Measurements from ENCODE around the gene PPTC7. TPM values are rescaled to one million over a fixed set of nuclear protein-coding genes. Genes with fewer than 3 reads are reported as not detected.
A peak's percentile ranks its signal among the peaks of the same experiment; 100 is the strongest.

PPTC7 gene
- total RNA-seq, 4 donors from 2014 or later = 14.8 to 30.5 (median 19.2) TPM

DNA sequence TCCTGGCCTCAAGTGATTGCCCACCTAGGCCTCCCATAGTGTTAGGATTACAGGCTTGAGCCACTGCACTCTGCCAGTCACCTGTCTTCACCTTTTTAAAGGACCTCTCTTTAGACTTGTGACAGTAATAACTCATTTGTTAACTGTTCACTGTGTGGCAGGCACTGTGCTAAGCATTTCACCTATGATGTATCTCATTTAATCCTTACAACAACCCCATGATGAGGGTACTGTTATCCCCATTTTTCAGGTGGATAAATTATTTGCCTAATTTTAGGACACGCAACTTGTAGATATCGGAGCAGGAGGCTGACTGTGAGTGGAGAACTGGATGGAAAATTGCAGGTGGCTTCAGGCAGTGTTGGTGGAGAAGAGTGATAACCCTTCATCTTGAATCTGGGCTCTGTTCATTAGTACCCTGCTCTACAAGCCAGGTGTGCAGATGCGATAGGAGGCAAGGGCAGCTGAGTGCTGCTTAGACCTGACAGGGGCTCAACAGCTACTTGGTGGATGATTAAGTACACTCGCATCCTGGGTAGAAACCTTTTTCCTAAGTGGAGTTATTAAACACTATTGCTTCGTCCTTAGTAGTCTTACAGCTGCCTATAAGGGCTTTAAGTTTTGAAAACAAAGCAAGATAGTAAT is 33.5 kb upstream of the PPTC7 start:
- no peak overlapping the region for H3K4me3 ChIP-seq
- H3K4me1 ChIP-seq = peaks cover 0 to 15% (median 8%) of the 10 kb centered on the region in 3 donors
- TF ChIP-seq, protein P1, sequence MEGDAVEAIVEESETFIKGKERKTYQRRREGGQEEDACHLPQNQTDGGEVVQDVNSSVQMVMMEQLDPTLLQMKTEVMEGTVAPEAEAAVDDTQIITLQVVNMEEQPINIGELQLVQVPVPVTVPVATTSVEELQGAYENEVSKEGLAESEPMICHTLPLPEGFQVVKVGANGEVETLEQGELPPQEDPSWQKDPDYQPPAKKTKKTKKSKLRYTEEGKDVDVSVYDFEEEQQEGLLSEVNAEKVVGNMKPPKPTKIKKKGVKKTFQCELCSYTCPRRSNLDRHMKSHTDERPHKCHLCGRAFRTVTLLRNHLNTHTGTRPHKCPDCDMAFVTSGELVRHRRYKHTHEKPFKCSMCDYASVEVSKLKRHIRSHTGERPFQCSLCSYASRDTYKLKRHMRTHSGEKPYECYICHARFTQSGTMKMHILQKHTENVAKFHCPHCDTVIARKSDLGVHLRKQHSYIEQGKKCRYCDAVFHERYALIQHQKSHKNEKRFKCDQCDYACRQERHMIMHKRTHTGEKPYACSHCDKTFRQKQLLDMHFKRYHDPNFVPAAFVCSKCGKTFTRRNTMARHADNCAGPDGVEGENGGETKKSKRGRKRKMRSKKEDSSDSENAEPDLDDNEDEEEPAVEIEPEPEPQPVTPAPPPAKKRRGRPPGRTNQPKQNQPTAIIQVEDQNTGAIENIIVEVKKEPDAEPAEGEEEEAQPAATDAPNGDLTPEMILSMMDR (IDR thresholded peaks at IDR 0.05) = no peak
- TF ChIP-seq POLR2A (IDR thresholded peaks at IDR 0.05) = no peak
- no peak overlapping the region for H3K27ac ChIP-seq
- 92 to 94% methylated on average over 5 of the region's 5 CpGs for WGBS, 2 donors
- H3K27me3 ChIP-seq = no peaks in the 10 kb centered on the region
- H3K9me3 ChIP-seq = no peaks in the 10 kb centered on the region
- DNase-seq = no peak
- intact Hi-C loops (cut with DNase I) = no loop called here
- H3K36me3 ChIP-seq = no peaks in the 10 kb centered on the region

DNA sequence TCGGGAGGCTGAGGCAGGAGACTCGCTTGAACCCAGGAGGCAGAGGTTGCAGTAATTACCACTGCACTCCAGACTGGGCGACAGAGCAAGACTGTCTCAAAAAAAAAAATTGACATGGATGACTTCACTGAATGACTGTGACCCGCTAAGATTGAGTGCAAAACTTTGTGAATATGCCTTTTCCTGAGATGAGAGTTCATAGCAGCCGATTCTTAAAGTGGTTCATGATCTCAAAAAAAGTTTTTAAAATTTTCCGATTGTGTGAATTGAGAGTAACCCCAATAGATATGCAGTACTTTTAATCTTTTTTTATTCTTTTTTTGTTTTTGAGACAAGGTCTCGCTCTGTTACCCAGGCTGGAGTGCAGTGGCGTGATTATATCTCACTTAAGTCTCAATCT is 32.1 kb upstream of the PPTC7 start:
- WGBS, 2 donors = 73 to 83% methylated on average over 8 of the region's 8 CpGs
- H3K27me3 ChIP-seq = no peaks in the 10 kb centered on the region
- peaks cover 0 to 15% (median 8%) of the 10 kb centered on the region in 3 donors for H3K4me1 ChIP-seq
- H3K9me3 ChIP-seq = no peaks in the 10 kb centered on the region
- no peak overlapping the region for H3K4me3 ChIP-seq
- no peak overlapping the region for H3K27ac ChIP-seq
- H3K36me3 ChIP-seq = no peaks in the 10 kb centered on the region
- no peak for DNase-seq
- intact Hi-C loops (cut with DNase I) = no loop called here
- TF ChIP-seq, protein P1 (IDR thresholded peaks at IDR 0.05) = no peak
- TF ChIP-seq POLR2A (IDR thresholded peaks at IDR 0.05) = no peak

DNA sequence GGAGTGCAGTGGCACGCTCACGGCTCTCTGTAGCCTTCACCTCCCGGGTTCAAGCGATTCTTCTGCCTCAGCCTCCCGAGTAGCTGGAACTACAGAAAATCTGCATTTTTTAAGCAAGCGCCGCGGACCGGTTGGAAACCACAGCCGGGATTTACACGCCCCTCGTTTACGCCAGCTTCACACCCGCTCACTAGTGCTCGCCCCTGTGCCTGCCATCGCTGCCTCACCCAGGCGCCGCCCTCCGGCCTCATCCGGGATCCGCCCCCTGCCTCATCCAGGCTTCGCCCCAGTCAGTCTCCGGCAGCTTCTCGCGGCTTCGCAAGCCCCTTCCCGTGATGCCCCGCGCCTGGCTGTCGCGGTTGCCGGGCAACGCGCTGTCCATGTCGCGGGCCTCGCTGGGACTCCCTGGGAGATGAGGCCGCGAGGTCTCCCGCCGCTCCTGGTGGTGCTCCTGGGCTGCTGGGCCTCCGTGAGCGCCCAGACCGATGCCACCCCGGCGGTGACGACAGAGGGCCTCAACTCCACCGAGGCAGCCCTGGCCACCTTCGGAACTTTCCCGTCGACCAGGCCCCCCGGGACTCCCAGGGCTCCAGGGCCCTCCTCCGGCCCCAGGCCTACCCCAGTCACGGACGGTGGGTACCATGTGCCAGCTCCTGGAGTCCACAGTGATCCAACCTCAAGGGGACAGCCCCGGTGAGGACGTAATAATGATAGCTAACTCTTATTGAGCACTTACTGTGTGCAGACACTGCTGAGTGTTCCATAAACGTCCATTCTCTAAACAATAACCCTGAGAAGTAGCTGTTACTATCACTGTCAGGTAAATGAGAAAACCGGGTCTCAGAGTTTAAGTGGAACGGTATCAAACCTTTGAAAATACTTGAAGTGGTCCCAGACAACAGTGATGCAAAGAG is 30.9 kb upstream of the PPTC7 start, which contains the start of gene TCTN1:
TSS of gene TCTN1 (plus strand) at position 359 of the 914 bp plus-strand sequence. CDS start at position 413, 54 bp downstream.
- Histone ChIP-seq H3K36me3 (no peaks in the 10 kb centered on the region), H3K4me3 (peak within 1 kb of the TSS; percentile 57 to 81 (median 74)), H3K9me3 (no peaks in the 10 kb centered on the region), H3K27me3 (no peaks in the 10 kb centered on the region), H3K27ac (peak within 1 kb of the TSS; percentile 68 to 83 (median 75)), H3K4me1 (peaks cover 0 to 15% (median 8%) of the 10 kb centered on the region in 3 donors)
- peak; percentile 72 for DNase-seq
- intact Hi-C loops (cut with DNase I) = no loop called here
- 4 to 6% methylated on average over 9 to 22 of the region's 60 CpGs for WGBS, 2 donors
- TF ChIP-seq, protein P1 (IDR thresholded peaks at IDR 0.05) = peak in 2 of 6 experiments; percentile 10 to 26
- peak in 2 of 4 donors; percentile 16 to 65 for TF ChIP-seq POLR2A (IDR thresholded peaks at IDR 0.05)

DNA sequence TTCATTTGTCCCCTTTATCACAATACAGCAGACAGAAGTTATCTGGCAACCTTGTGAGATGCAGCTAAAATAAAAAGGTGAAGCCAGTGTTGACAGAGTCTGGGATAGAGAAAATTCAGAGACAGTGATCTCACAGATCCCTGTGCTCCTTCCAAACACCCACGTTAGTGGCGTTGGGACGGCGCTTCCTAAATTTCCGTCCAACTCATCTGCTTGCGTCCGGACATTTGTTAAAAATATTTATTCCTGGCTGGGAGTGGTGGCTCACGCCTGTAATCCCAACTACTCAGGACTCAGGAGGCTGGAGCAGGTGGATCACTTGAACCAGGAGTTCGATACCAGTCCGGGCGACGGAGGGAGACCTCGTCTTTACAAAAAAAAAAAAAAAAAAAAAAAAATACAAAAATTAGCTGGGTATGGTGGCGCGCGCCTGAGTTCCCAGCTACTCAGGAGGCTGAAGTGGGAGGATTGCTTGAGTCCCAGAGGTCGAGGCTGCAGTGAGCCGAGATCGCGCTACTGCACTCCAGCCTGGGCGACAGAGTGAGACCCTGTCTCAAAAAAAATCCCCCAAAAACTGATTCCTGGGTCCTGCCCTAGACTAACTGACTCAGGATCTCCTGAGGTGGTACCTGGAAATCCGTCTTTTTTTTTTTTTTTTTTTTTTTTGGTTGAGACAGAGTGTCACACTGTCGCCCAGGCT is 30.1 kb upstream of the PPTC7 start:
- H3K36me3 ChIP-seq = no peaks in the 10 kb centered on the region
- no peaks in the 10 kb centered on the region for H3K27me3 ChIP-seq
- 71 to 73% methylated on average over 20 to 21 of the region's 23 CpGs for WGBS, 2 donors
- H3K9me3 ChIP-seq = no peaks in the 10 kb centered on the region
- peaks cover 0 to 15% (median 8%) of the 10 kb centered on the region in 3 donors for H3K4me1 ChIP-seq
- intact Hi-C loops (cut with DNase I) = no loop called here
- peak overlapping the region; percentile 68 to 83 (median 75) for H3K27ac ChIP-seq
- TF ChIP-seq, protein P1 (IDR thresholded peaks at IDR 0.05) = no peak
- TF ChIP-seq POLR2A (IDR thresholded peaks at IDR 0.05) = no peak
- no peak for DNase-seq
- H3K4me3 ChIP-seq = peak overlapping the region; percentile 57 to 81 (median 74)
